ELR (cell line): Measurements from ENCODE around the gene PGLYRP3.

Experiments used
- DNase-seq: peaks from one replicate; pipeline ENCODE4 v3.0.0-alpha.2; 2015; ENCODE audit warnings: low read depth

The PGLYRP3 gene

GRCh38 chr1:153260585-153261280 is 52.0 kb downstream of the PGLYRP3 start:
- no peak for DNase-seq

DNA sequence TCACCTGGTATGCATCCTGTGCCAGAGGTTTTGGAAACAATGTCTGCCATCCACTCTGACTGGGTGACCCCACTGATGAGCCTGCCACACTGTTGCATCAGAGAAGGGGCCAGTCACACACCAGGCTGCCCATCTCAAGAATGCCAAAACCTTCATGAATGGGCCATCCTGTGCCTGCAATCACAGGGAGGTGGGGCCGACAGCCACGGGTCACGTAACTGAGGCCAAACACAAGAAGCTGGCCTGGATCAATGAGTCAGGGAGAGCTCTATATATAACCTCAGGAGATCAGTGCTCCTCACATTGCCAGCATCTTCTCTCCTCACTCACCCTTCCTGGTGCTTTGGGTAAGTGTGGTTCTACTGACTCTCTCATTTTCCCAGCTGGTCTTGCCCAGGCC is 53.4 kb downstream of the PGLYRP3 start, which contains the start of gene LORICRIN:
Gene LORICRIN (plus strand): TSS at position 301 of the 400 bp plus-strand sequence. CDS start 1,263 bp downstream, outside the sequence.
- DNase-seq, result no peak

DNA sequence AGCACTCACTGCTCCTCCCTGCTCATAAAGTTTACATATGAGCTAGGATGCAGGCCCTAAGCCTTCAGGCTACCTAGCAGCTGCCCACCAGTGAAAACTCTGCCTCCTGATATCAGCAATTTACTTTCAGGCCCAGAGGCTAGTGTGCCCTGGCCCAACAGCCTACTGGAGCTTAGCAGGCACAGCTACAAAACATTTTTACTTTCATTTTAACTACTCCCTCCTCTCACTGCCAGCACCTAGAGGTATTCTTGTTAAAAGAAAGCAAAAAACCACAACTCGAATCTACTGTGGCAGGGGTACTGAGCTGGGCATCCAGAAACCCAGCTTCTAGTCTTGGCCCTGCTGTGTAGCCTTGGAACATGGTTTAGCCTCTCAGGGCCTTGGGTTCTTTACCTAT is 59.1 kb downstream of the PGLYRP3 start:
- no peak for DNase-seq

- no peak for DNase-seq
Measured at GRCh38 chr1:153253076-153253475, 59.7 kb downstream of the PGLYRP3 start.

DNA sequence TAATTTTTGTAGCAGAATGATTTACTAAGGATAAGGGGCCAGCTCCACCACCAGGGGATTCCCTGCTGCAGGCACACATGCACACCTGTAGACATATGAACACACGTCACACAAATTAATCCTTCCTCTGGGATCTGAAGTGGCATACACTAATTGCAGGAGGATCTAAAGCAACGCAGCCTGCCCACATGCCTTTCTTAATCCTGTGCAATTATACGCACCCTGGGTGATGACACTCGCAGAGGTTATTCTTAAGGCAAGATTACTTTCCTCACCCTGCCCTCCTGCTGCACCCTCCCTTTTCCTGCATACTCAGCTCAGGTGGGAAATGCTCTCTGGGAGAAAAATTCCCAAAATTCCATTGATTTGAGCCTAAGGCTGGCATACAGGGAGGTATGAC is 60.8 kb downstream of the PGLYRP3 start:
- no peak for DNase-seq

DNA sequence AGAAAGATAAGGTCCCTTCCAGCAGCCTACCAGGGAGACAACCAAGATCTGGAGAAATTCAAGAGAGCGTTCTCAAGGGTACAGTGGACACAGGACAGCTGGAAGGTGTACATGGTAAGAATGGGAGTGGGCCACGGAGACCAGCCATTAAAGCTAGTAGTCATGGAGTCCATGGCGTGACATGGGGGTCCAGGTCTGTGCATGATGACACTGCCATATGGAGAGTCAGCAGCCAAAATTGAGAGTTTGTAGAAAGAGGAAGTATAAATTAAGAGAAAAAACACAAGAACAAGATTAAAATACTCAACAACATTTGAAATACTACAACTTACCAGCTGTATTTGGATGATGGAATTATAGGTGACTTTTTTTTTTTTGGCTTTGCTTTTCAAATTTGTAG is 61.2 kb downstream of the PGLYRP3 start:
- no peak for DNase-seq

GRCh38 chr1:153251087-153251486 is 61.7 kb downstream of the PGLYRP3 start:
- DNase-seq, result no peak

GRCh38 chr1:153250166-153250565 is 62.6 kb downstream of the PGLYRP3 start:
- no peak for DNase-seq

DNA sequence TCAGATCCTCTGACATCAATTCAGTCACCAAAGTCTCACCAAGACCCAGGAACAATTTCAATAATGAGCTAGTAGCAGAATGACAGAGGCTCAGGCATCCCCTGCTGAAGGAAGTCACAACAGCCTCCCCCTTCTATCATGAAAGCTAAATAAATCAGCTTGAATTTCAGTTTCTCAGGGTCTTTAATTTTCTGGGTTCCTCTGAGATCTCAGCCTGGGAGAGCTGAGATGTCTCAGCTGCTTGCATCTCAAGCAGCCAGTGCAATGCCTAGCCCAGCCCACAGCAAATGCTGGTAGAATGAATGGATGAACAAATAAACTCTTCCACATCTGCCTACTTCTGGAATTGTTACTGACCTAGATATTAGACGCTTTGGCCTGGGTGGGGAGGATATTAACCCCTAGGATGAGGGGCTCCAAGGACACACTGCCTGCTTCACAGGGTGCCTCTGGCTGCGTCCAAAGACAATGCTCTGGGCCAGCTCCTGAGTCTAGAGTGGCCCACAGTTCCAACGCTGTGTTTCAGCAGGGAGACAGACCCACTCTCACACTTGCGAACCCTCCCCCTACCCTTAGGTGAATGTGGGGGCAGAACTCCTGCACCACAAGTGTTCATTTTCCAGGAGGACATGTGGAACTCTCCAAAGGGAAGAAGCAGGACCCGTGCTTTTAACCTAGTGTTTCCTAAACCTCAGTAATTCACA is 64.4 kb downstream of the PGLYRP3 start:
- DNase-seq, result no peak
